HUES48 (cell line): Measurements from ENCODE around the gene PMEL.

Experiments used
- H3K27ac ChIP-seq: one replicate; pipeline ENCODE4 v1.7.0; 2013; ENCODE audit warnings: low read depth, low read length, inconsistent platforms
- H3K27me3 ChIP-seq: 2 replicates; pipeline ENCODE4 v1.6.1; 2013; ENCODE audit warnings: mild to moderate bottlenecking, low read length; ENCODE audit not compliant: control insufficient read depth, insufficient read depth
- H3K36me3 ChIP-seq: 2 replicates; pipeline ENCODE4 v1.6.1; 2013; ENCODE audit warnings: low read length; ENCODE audit not compliant: control insufficient read depth, insufficient read depth
- H3K4me1 ChIP-seq: 2 replicates; pipeline ENCODE4 v1.6.1; 2013; ENCODE audit warnings: mild to moderate bottlenecking, low read length; ENCODE audit not compliant: control insufficient read depth, insufficient read depth
- H3K4me3 ChIP-seq: 2 replicates; pipeline ENCODE4 v1.5.1; 2013; ENCODE audit warnings: mild to moderate bottlenecking, low read depth, low read length
- H3K9ac ChIP-seq: 2 replicates; pipeline ENCODE4 v1.6.1; 2013; ENCODE audit warnings: mild to moderate bottlenecking, low read depth, low read length, moderate library complexity
- H3K9me3 ChIP-seq: 2 replicates; pipeline ENCODE4 v1.6.1; 2013; ENCODE audit warnings: low read length; ENCODE audit not compliant: control insufficient read depth, insufficient read depth

The PMEL gene

GRCh38 chr12:55938826-55939501 is 26.9 kb downstream of the PMEL start:
- peaks cover 3% of the 10 kb centered on the region; the same call in 1 of the 2 replicates for H3K4me1 ChIP-seq
- no peaks in the 10 kb centered on the region for H3K27me3 ChIP-seq
- no peaks in the 10 kb centered on the region for H3K36me3 ChIP-seq
- H3K27ac ChIP-seq = no peak overlapping the region
- no peaks in the 10 kb centered on the region for H3K9me3 ChIP-seq
- H3K9ac ChIP-seq = no peak overlapping the region
- no peak overlapping the region for H3K4me3 ChIP-seq

GRCh38 chr12:55937981-55938380 is 27.9 kb downstream of the PMEL start:
- Histone ChIP-seq H3K36me3 (no peaks in the 10 kb centered on the region), H3K9ac (no peak overlapping the region), H3K27me3 (peaks cover 9% of the 10 kb centered on the region), H3K9me3 (no peaks in the 10 kb centered on the region), H3K4me1 (peaks cover 5% of the 10 kb centered on the region), H3K27ac (no peak overlapping the region), H3K4me3 (no peak overlapping the region)

DNA sequence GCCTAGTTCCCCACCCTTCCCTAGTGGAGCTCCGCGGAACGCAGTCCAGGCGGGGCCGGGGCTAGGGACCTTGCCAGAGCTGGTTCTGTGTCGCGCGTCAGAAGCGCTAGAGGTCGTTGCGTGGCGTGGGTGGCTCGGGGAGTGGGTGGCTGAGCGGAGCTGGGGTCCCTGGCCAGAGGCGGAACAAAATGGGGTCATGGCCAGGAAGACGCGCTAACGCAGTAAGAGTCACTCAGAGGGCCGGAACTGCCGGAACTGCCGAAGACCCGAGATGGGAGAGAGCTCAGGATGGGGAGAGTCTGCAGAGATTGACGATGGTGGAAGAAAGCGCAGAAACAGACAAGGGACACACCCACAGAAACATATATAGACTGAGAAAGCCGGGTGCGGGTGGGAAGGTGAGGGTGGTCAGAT is 30.1 kb downstream of the PMEL start:
- Histone ChIP-seq H3K9me3 (no peaks in the 10 kb centered on the region), H3K27ac (no peak overlapping the region), H3K27me3 (peaks cover 20% of the 10 kb centered on the region), H3K4me1 (peaks cover 18% of the 10 kb centered on the region), H3K36me3 (no peaks in the 10 kb centered on the region), H3K4me3 (no peak overlapping the region), H3K9ac (no peak overlapping the region)

GRCh38 chr12:55934773-55935172 is 31.1 kb downstream of the PMEL start:
- peaks cover 18% of the 10 kb centered on the region for H3K4me1 ChIP-seq
- no peak overlapping the region for H3K27ac ChIP-seq
- H3K9me3 ChIP-seq = no peaks in the 10 kb centered on the region
- H3K36me3 ChIP-seq = no peaks in the 10 kb centered on the region
- peaks cover 20% of the 10 kb centered on the region for H3K27me3 ChIP-seq
- H3K4me3 ChIP-seq = no peak overlapping the region
- H3K9ac ChIP-seq = no peak overlapping the region

GRCh38 chr12:55933799-55934742 is 31.8 kb downstream of the PMEL start:
- Histone ChIP-seq H3K4me1 (peaks cover 17% of the 10 kb centered on the region), H3K9ac (no peak overlapping the region), H3K36me3 (no peaks in the 10 kb centered on the region), H3K27ac (no peak overlapping the region), H3K4me3 (no peak overlapping the region), H3K27me3 (peaks cover 20% of the 10 kb centered on the region), H3K9me3 (no peaks in the 10 kb centered on the region)

DNA sequence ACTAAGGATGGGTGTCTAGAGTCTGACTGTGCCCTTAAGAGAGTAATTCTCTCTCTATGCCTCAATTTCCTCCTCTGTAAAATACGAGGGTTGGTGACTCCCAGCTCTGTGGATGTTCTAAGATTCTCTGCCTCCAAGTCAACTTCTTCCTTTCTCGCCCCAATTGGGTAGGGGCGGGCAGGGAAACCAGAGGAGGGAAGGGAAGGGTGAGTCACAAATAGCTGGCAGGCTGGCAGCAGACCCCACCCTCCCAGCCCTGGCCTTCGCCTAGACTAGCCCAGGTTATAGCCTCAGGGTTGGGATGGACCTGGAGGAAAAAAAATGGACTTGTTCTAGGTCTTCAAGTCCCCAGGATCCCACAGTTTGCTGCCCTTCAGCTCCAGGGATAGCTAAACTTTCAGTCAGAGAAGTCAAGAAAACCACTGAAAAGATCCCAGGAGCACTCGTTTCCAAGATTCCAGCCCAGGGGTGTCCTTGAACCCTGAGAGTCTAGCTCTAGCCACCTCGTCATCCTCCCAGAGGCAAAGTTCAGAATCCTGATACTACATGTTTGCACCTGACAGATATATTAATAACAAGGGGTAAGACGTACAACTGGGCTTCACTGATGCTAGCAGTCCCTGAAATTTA is 32.6 kb downstream of the PMEL start:
- no peak overlapping the region for H3K9ac ChIP-seq
- peaks cover 20% of the 10 kb centered on the region for H3K27me3 ChIP-seq
- no peak overlapping the region; the same call in 1 of the 2 replicates for H3K4me3 ChIP-seq
- no peaks in the 10 kb centered on the region for H3K9me3 ChIP-seq
- no peak overlapping the region for H3K27ac ChIP-seq
- H3K36me3 ChIP-seq = no peaks in the 10 kb centered on the region
- peaks cover 17% of the 10 kb centered on the region for H3K4me1 ChIP-seq

GRCh38 chr12:55932551-55932910 is 33.3 kb downstream of the PMEL start:
- Histone ChIP-seq H3K4me1 (peaks cover 17% of the 10 kb centered on the region), H3K36me3 (no peaks in the 10 kb centered on the region), H3K9ac (no peak overlapping the region), H3K9me3 (no peaks in the 10 kb centered on the region), H3K27ac (no peak overlapping the region), H3K4me3 (peak overlapping the region; percentile 60), H3K27me3 (peaks cover 20% of the 10 kb centered on the region)

GRCh38 chr12:55931780-55932550 is 33.9 kb downstream of the PMEL start:
- H3K27ac ChIP-seq = no peak overlapping the region
- no peak overlapping the region for H3K9ac ChIP-seq

DNA sequence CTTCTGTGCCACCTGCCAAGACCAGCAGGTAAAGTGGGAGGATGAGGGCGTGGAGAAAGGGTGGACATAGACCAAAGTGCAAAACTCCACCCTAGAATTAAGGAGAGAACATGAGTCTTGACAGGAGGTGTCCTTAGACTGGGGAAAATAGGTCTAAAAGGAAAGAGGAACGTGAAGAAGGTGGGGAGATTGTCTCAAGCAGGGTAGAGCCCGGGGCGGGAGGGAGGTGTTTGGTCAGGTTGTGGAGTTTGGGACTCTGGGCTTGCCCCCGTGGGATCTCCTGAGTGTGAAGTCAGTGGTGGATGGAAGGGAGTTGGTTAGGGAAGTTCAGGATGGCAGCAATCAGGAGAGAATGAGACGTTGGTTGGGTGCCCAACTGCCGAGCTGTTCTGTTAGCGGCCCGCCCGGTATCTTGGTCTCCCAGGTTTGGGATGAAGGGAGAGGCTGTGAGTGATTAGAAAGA is 34.5 kb downstream of the PMEL start:
- Histone ChIP-seq H3K9ac (no peak overlapping the region), H3K27me3 (peaks cover 20% of the 10 kb centered on the region), H3K4me3 (peak overlapping the region; percentile 60), H3K4me1 (peaks cover 17% of the 10 kb centered on the region), H3K27ac (no peak overlapping the region), H3K9me3 (no peaks in the 10 kb centered on the region), H3K36me3 (no peaks in the 10 kb centered on the region)

More at GRCh38 chr12:55931780-55932550, 33.9 kb downstream of the PMEL start:
- Histone ChIP-seq H3K4me1 (peaks cover 17% of the 10 kb centered on the region), H3K36me3 (no peaks in the 10 kb centered on the region), H3K27me3 (peaks cover 20% of the 10 kb centered on the region), H3K4me3 (peak overlapping the region; percentile 60), H3K9me3 (no peaks in the 10 kb centered on the region)

DNA sequence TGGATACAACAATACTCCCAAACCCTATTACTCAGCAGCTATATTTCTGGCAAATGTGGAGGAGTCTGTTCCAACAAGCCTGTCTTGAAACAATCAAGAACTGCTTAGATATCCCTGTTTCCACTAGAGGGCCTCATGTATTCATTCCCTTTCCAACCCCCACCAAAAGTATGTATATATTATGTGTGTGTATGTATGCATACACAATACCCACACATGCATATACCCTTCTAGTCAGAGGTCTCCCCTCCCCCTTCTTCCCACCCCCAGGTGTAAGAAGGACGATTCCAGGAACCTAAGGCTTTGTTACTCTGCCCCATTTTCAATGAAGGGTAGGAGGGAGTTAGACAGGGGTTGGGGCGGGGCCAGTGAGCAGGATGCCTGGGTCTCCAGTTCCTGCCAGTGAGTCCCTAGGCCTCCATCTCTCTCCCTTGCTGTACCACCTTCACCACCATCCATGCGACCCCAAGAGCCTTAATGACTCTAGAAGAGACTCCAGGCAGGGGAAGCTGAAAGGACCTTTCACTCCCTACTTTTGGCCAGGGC is 35.0 kb downstream of the PMEL start, which contains the start of gene DGKA:
TSS of gene DGKA (plus strand) at position 392 of the 546 bp plus-strand sequence. CDS start 5,342 bp downstream, outside the sequence.
- H3K4me1 ChIP-seq = peaks cover 20% of the 10 kb centered on the region
- no peaks in the 10 kb centered on the region for H3K9me3 ChIP-seq
- H3K36me3 ChIP-seq = no peaks in the 10 kb centered on the region
- H3K4me3 ChIP-seq = peak within 1 kb of the TSS; percentile 60
- H3K27me3 ChIP-seq = peaks cover 20% of the 10 kb centered on the region
- H3K27ac ChIP-seq = peak within 1 kb of the TSS; percentile 21
- no peak within 1 kb of the TSS for H3K9ac ChIP-seq
